ENCODE measurements around the gene CFAP61. TPM values are rescaled to one million over a fixed set of nuclear protein-coding genes. Genes with fewer than 3 reads are reported as not detected.

The CFAP61 gene
- total RNA-seq, 1 experiment from 2014 or later, result not detected

- Histone ChIP-seq H3K4me1 (ENCODE audit: insufficient read depth, low read length) (no peaks in the 10 kb centered on the region), H3K36me3 (ENCODE audit: low read depth, low read length) (peaks cover 81% of the 10 kb centered on the region), H3K4me2 (ENCODE audit: low read length) (no peak overlapping the region), H4K20me1 (ENCODE audit: low read length) (no peaks in the 10 kb centered on the region), H3F3A (ENCODE audit: low read length, unreplicated experiment) (no peaks in the 10 kb centered on the region), H3K27ac (ENCODE audit: low read length) (no peak overlapping the region), H3K4me3 (ENCODE audit: low read length) (no peak overlapping the region), H3K9me2 (replicated peaks; ENCODE audit: low read length) (no peaks in the 10 kb centered on the region), H3K79me2 (ENCODE audit: low read length) (no peaks in the 10 kb centered on the region), H3K9ac (ENCODE audit: low read length) (no peak overlapping the region), H3K27me3 (ENCODE audit: low read length) (no peaks in the 10 kb centered on the region), H2AFZ (ENCODE audit: low read length) (no peak overlapping the region), H3K9me3 (ENCODE audit: low read length) (no peaks in the 10 kb centered on the region)
- DNase-seq (no peak), ATAC-seq (no peak)
- intact Hi-C loops (cut with micrococcal nuclease), result no loop called here
- TF ChIP-seq EZH2phosphoT487 (IDR thresholded peaks at IDR 0.05; ENCODE audit: borderline replicate concordance, low read length), result no peak
- no peak for TF ChIP-seq CTCF (conservative IDR thresholded peaks at IDR 0.05; ENCODE audit: low read depth, low read length)
- TF ChIP-seq EZH2 (IDR thresholded peaks at IDR 0.05; ENCODE audit: low read length, unreplicated experiment), result no peak
- no TSS peak for BruUV-seq (replicated peaks)
- POLR2A ChIA-PET (ENCODE audit: unreplicated experiment), result no interaction called here
- CTCF ChIA-PET, result no interaction called here
Measured at GRCh38 chr20:20039752-20040387, 12.5 kb upstream of the CFAP61 start.

GRCh38 chr20:20051767-20052073, 612 bp upstream of the CFAP61 start:
- no peak for ATAC-seq
- Histone ChIP-seq H3K9ac (ENCODE audit: low read length) (peak overlapping the region; percentile 81), H3K9me3 (ENCODE audit: low read length) (no peaks in the 10 kb centered on the region), H3K9me2 (replicated peaks; ENCODE audit: low read length) (no peaks in the 10 kb centered on the region), H2AFZ (ENCODE audit: low read length) (peak overlapping the region; percentile 84), H3K4me2 (ENCODE audit: low read length) (peak overlapping the region; percentile 86), H3K27me3 (ENCODE audit: low read length) (peaks cover 9% of the 10 kb centered on the region; the same call in 1 of the 2 replicates), H3K79me2 (ENCODE audit: low read length) (peaks cover 22% of the 10 kb centered on the region), H3F3A (ENCODE audit: low read length, unreplicated experiment) (no peaks in the 10 kb centered on the region), H3K27ac (ENCODE audit: low read length) (peak overlapping the region; percentile 54), H3K36me3 (ENCODE audit: low read depth, low read length) (peaks cover 30% of the 10 kb centered on the region), H3K4me3 (ENCODE audit: low read length) (peak overlapping the region; percentile 91), H4K20me1 (ENCODE audit: low read length) (no peaks in the 10 kb centered on the region), H3K4me1 (ENCODE audit: insufficient read depth, low read length) (peaks cover 10% of the 10 kb centered on the region)
- POLR2A ChIA-PET (ENCODE audit: unreplicated experiment), result interaction anchor here (0.6 kb wide), 1 partner anchor 869 kb away, joined by 3 read pairs; no protein-coding TSS in a partner anchor
- CTCF ChIA-PET, result interaction anchor here (0.6 kb wide), 1 partner anchor 77 kb away, joined by 6 read pairs; no protein-coding TSS in a partner anchor
- BruUV-seq (replicated peaks), result no TSS peak
- intact Hi-C loops (cut with micrococcal nuclease), result loop anchor here (2.0 kb wide), 1 partner anchor 35 kb away; the partner anchor contains the start of gene NAA20
- no peak for TF ChIP-seq EZH2phosphoT487 (IDR thresholded peaks at IDR 0.05; ENCODE audit: borderline replicate concordance, low read length)
- TF ChIP-seq EZH2 (IDR thresholded peaks at IDR 0.05; ENCODE audit: low read length, unreplicated experiment), result no peak
- TF ChIP-seq CTCF (conservative IDR thresholded peaks at IDR 0.05; ENCODE audit: low read depth, low read length), result no peak
- DNase-seq, result no peak

GRCh38 chr20:20060234-20060998, 8.1 kb downstream of the CFAP61 start:
- Histone ChIP-seq H3K79me2 (ENCODE audit: low read length) (no peaks in the 10 kb centered on the region), H3K9me2 (replicated peaks; ENCODE audit: low read length) (no peaks in the 10 kb centered on the region), H3F3A (ENCODE audit: low read length, unreplicated experiment) (no peaks in the 10 kb centered on the region), H4K20me1 (ENCODE audit: low read length) (no peaks in the 10 kb centered on the region), H3K4me2 (ENCODE audit: low read length) (no peak overlapping the region), H3K4me1 (ENCODE audit: insufficient read depth, low read length) (no peaks in the 10 kb centered on the region), H3K4me3 (ENCODE audit: low read length) (no peak overlapping the region), H3K36me3 (ENCODE audit: low read depth, low read length) (no peaks in the 10 kb centered on the region), H3K9ac (ENCODE audit: low read length) (no peak overlapping the region), H3K27ac (ENCODE audit: low read length) (no peak overlapping the region), H3K27me3 (ENCODE audit: low read length) (peaks cover 42% of the 10 kb centered on the region), H3K9me3 (ENCODE audit: low read length) (no peaks in the 10 kb centered on the region), H2AFZ (ENCODE audit: low read length) (no peak overlapping the region)
- no peak for ATAC-seq
- ChIA-PET CTCF (interaction anchor here (0.6 kb wide), 1 partner anchor 513 kb away, joined by 3 read pairs; no protein-coding TSS in a partner anchor), POLR2A (ENCODE audit: unreplicated experiment) (no interaction called here)
- TF ChIP-seq CTCF (conservative IDR thresholded peaks at IDR 0.05; ENCODE audit: low read depth, low read length) (no peak), EZH2phosphoT487 (IDR thresholded peaks at IDR 0.05; ENCODE audit: borderline replicate concordance, low read length) (no peak), EZH2 (IDR thresholded peaks at IDR 0.05; ENCODE audit: low read length, unreplicated experiment) (no peak)
- intact Hi-C loops (cut with micrococcal nuclease), result no loop called here
- no peak for DNase-seq
- no TSS peak for BruUV-seq (replicated peaks)
